Peyer's patch (tissue), 4 donors: ENCODE data around the gene GPATCH1. TPM values are rescaled to one million over a fixed set of nuclear protein-coding genes. Genes with fewer than 3 reads are reported as not detected.
"Not testable (repeated sequence)": the region's sequence is repeated elsewhere in the genome, so short reads cannot be mapped to it uniquely, and the experiment has no call there.

Experiments
- DNase-seq, 3 donors: peaks; one replicate each; pipeline ENCODE4 v3.0.0-alpha.2; 2017 to 2019
- H3K27ac ChIP-seq, 4 donors: fragments of 200-600 bp; sonication (generic); one replicate each; pipeline ENCODE4 v1.5.1; 2016 to 2019
- H3K27me3 ChIP-seq, 2 donors: fragments of 200-600 bp; sonication (generic); one replicate each; pipeline ENCODE4 v1.5.1; 2019
- H3K36me3 ChIP-seq, 3 donors: fragments of 200-600 bp; sonication (generic); one replicate each; pipeline ENCODE4 v1.5.1; 2016 to 2019
- H3K4me1 ChIP-seq, 4 donors: fragments of 200-600 bp; sonication (generic); one replicate each; pipeline ENCODE4 v1.5.1; 2016 to 2019
- H3K4me3 ChIP-seq, 4 donors: fragments of 200-600 bp; sonication (generic); 1 replicate in 3 of 4; 2 replicates in 1 of 4; pipeline ENCODE4 v1.5.1; 2016 to 2019; ENCODE audit warnings: mild to moderate bottlenecking in 1 of 4
- H3K9me3 ChIP-seq, 4 donors: fragments of 200-600 bp; sonication (generic); one replicate each; pipeline ENCODE4 v1.5.1; 2016 to 2019; ENCODE audit warnings: mild to moderate bottlenecking in 1 of 4
- CTCF ChIP-seq, 6 experiments: fragments of 450-650 bp in 4 of 6; fragments of 200-600 bp in 2 of 6; sonication (generic) in 1 of 6; IDR thresholded peaks; one replicate each; pipeline ENCODE4 v1.5.1; 2017 to 2019; ENCODE audit warnings: antibody characterized with exemption in 6 of 6, mild to moderate bottlenecking in 3 of 6, moderate library complexity in 1 of 6
- POLR2A ChIP-seq, 2 donors: fragments of 450-650 bp; IDR thresholded peaks; one replicate each; pipeline ENCODE4 v1.5.1; 2017; ENCODE audit warnings: antibody characterized with exemption in 2 of 2, mild to moderate bottlenecking in 2 of 2, moderate library complexity in 2 of 2
- total RNA-seq, 4 donors: library from RNA; depleted of rRNA; stranded (reverse); fragments of >200 nt; gene quantifications; one replicate each; pipeline ENCODE4 v1.1.0, GENCODE V29; 2016

Gene GPATCH1
- total RNA-seq, 4 donors from 2014 or later, result 10.2 to 28.9 (median 19.5) TPM

GRCh38 chr19:33124207-33125098 lies 43.5 kb downstream of the GPATCH1 start:
- Histone ChIP-seq H3K4me1 (no peaks in the 10 kb centered on the region), H3K9me3 (no peaks in the 10 kb centered on the region), H3K4me3 (no peak overlapping the region), H3K27me3 (no peaks in the 10 kb centered on the region), H3K27ac (no peak overlapping the region), H3K36me3 (peaks cover 0 to 72% (median 0%) of the 10 kb centered on the region in 3 donors)
- TF ChIP-seq CTCF (IDR thresholded peaks at IDR 0.05) (no peak), POLR2A (IDR thresholded peaks at IDR 0.05) (no peak)
- DNase-seq, result no peak

GRCh38 chr19:33125929-33126388 lies 45.0 kb downstream of the GPATCH1 start:
- peak in 2 of 3 donors; percentile 32 to 71 for DNase-seq
- Histone ChIP-seq H3K36me3 (peaks cover 0 to 79% (median 0%) of the 10 kb centered on the region in 3 donors), H3K27me3 (no peaks in the 10 kb centered on the region), H3K4me3 (no peak overlapping the region), H3K27ac (no peak overlapping the region), H3K4me1 (no peaks in the 10 kb centered on the region), H3K9me3 (no peaks in the 10 kb centered on the region)
- TF ChIP-seq POLR2A (IDR thresholded peaks at IDR 0.05) (no peak), CTCF (IDR thresholded peaks at IDR 0.05) (peak; percentile 53 to 82 (median 76))

- H3K27ac ChIP-seq, DNase-seq, H3K4me1 ChIP-seq, H3K4me3 ChIP-seq, H3K9me3 ChIP-seq, H3K27me3 ChIP-seq: not testable (repeated sequence)
- peaks cover 0 to 80% (median 0%) of the 10 kb centered on the region in 3 donors for H3K36me3 ChIP-seq
These were observed 45.7 kb downstream of the GPATCH1 start for GRCh38 chr19:33126712-33127111.

GRCh38 chr19:33129901-33130300 lies 48.9 kb downstream of the GPATCH1 start:
- H3K4me1 ChIP-seq, result peaks cover 0 to 8% (median 0%) of the 10 kb centered on the region in 4 donors
- TF ChIP-seq POLR2A (IDR thresholded peaks at IDR 0.05) (no peak), CTCF (IDR thresholded peaks at IDR 0.05) (no peak)
- H3K9me3 ChIP-seq, result no peaks in the 10 kb centered on the region
- H3K27ac ChIP-seq, result no peak overlapping the region
- H3K36me3 ChIP-seq, result peaks cover 0 to 55% (median 0%) of the 10 kb centered on the region in 3 donors
- DNase-seq, result no peak
- H3K27me3 ChIP-seq, result no peaks in the 10 kb centered on the region
- H3K4me3 ChIP-seq, result no peak overlapping the region

GRCh38 chr19:33130433-33130832 lies 49.5 kb downstream of the GPATCH1 start:
- TF ChIP-seq CTCF (IDR thresholded peaks at IDR 0.05) (no peak), POLR2A (IDR thresholded peaks at IDR 0.05) (no peak)
- Histone ChIP-seq H3K27ac (no peak overlapping the region), H3K9me3 (no peaks in the 10 kb centered on the region), H3K36me3 (peaks cover 0 to 50% (median 0%) of the 10 kb centered on the region in 3 donors), H3K27me3 (no peaks in the 10 kb centered on the region), H3K4me1 (peaks cover 0 to 8% (median 0%) of the 10 kb centered on the region in 4 donors), H3K4me3 (no peak overlapping the region)
- DNase-seq, result no peak

- H3K36me3 ChIP-seq, result peaks cover 0 to 38% (median 0%) of the 10 kb centered on the region in 3 donors
These were observed 51.0 kb downstream of the GPATCH1 start, which contains the start of gene WDR88 for GRCh38 chr19:33132021-33132420. Gene WDR88 (plus strand): TSS chr19:33132114. CDS start chr19:33132170, 56 bp downstream.

More at GRCh38 chr19:33132021-33132420, 51.0 kb downstream of the GPATCH1 start, which contains the start of gene WDR88:
- TF ChIP-seq POLR2A (IDR thresholded peaks at IDR 0.05) (no peak), CTCF (IDR thresholded peaks at IDR 0.05) (no peak)
- Histone ChIP-seq H3K27me3 (no peaks in the 10 kb centered on the region), H3K4me1 (peaks cover 0 to 8% (median 0%) of the 10 kb centered on the region in 4 donors), H3K4me3 (no peak within 1 kb of the TSS), H3K9me3 (no peaks in the 10 kb centered on the region), H3K27ac (no peak within 1 kb of the TSS)
- DNase-seq, result no peak
